ENCODE results near the gene TEX12.

Gene TEX12

DNA sequence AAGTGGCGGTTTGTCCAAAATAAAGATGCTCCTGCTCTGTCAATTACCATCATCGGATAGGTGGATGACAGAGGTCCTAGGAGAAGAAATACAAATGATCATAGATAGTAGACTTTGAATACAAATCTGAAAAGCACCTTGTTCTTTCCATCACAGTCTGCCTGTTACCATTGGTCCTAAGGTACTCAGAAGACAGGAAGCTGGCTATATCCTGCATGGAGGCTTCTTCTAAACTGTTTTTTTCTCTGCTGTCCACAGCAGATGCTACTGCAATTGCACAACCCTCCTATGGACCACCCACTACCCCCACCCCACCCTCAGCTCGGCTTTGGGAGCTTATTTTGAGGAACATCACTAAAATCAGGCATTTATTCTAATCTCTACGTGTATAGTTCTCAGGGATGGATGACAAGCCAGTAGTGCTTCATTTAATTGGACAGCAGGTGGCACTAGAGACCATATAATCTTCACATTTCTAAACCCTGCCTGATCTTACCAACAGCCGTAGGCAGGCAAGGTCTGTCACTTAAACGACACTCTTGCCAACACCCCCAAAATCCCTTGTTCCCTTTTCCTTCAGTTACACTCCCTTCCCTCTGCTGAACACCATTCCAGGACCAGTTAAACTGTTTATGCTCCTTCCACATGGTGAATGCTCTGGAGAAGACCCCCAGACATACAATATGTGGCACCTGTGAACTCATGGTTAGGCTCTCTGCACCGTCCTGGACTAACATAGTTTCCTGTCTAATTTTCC, 52.5 kb downstream of the TEX12 start:
- TF ChIP-seq, protein P1, sequence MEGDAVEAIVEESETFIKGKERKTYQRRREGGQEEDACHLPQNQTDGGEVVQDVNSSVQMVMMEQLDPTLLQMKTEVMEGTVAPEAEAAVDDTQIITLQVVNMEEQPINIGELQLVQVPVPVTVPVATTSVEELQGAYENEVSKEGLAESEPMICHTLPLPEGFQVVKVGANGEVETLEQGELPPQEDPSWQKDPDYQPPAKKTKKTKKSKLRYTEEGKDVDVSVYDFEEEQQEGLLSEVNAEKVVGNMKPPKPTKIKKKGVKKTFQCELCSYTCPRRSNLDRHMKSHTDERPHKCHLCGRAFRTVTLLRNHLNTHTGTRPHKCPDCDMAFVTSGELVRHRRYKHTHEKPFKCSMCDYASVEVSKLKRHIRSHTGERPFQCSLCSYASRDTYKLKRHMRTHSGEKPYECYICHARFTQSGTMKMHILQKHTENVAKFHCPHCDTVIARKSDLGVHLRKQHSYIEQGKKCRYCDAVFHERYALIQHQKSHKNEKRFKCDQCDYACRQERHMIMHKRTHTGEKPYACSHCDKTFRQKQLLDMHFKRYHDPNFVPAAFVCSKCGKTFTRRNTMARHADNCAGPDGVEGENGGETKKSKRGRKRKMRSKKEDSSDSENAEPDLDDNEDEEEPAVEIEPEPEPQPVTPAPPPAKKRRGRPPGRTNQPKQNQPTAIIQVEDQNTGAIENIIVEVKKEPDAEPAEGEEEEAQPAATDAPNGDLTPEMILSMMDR (IDR thresholded peaks at IDR 0.05; ENCODE audit: low read length, missing control alignments): peak; percentile 71

DNA sequence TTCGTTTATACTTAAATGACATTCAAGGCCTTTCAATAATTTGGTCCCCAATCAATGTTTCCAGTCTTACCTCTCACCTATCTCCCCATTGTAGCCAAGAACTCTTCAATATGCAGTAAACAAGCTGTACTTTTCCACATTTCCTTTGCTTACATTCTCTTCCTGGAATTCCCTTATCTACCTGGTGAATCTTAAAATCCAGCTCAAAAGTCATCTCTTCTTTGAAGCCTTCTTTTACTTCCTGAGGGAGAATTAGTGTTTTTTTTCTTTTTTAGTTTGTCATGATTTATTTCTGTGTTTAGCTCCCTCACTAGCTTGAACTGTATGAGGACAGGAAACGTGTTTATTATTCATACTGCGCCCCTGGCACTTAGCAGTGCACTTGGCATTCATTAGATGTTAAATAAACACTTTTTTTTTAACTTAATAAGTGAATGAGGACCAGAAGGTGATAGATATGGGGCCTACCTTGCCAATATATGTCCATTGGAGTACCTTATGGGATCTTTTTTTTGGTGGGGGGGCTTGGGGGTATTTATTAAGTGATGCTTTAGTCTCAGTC, 54.2 kb downstream of the TEX12 start:
- DNase-seq (ENCODE audit: low read depth): no peak
- no peak overlapping the region for H3K4me3 ChIP-seq (replicated peaks; ENCODE audit: low read depth, low read length)
- TF ChIP-seq, protein P1 (IDR thresholded peaks at IDR 0.05; ENCODE audit: low read length, missing control alignments): no peak

More for the DNA sequence above, 52.5 kb downstream of the TEX12 start:
- H3K4me3 ChIP-seq (replicated peaks; ENCODE audit: low read depth, low read length): no peak overlapping the region
- DNase-seq (ENCODE audit: low read depth): peak; percentile 90

All from fibroblast of pulmonary artery (primary cell).